ENCODE data around the gene PBXIP1. TPM values are rescaled to one million over a fixed set of nuclear protein-coding genes. Genes with fewer than 3 reads are reported as not detected.

The PBXIP1 gene
- total RNA-seq, 4 donors from 2014 or later, result 11.1 to 51.1 (median 29.3) TPM

DNA sequence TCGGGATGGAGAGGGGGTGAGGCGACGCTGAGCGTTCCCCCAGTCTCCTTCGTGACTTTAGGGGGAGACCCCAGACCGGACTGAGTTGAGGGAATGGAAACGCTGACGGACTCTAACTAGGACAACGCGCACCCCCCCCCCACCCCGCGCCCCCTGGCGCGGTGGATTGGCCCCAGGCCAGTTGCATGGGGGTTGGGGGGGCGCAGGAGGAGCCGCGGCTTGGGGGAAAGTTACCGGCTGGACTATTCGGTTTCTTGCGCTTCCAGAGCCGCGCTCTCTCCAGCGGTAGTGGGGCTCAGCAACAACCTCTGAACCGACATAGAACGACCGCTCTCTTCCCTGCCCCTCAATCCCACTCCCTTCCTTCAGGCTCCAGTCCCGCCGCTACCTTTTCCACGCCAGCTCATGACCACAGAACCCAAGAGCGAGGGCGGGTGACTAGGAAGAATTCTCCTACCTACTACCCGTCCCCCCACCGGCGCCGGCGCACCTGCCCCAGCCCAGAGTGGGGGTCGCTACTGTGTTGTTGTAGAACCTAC, 47.4 kb upstream of the PBXIP1 start:
- peak overlapping the region; percentile 97 to 99 (median 98) for H3K27ac ChIP-seq
- H3K27me3 ChIP-seq, result no peaks in the 10 kb centered on the region
- TF ChIP-seq, protein P1, sequence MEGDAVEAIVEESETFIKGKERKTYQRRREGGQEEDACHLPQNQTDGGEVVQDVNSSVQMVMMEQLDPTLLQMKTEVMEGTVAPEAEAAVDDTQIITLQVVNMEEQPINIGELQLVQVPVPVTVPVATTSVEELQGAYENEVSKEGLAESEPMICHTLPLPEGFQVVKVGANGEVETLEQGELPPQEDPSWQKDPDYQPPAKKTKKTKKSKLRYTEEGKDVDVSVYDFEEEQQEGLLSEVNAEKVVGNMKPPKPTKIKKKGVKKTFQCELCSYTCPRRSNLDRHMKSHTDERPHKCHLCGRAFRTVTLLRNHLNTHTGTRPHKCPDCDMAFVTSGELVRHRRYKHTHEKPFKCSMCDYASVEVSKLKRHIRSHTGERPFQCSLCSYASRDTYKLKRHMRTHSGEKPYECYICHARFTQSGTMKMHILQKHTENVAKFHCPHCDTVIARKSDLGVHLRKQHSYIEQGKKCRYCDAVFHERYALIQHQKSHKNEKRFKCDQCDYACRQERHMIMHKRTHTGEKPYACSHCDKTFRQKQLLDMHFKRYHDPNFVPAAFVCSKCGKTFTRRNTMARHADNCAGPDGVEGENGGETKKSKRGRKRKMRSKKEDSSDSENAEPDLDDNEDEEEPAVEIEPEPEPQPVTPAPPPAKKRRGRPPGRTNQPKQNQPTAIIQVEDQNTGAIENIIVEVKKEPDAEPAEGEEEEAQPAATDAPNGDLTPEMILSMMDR (IDR thresholded peaks at IDR 0.05), result no peak
- no peak for TF ChIP-seq POLR2A (IDR thresholded peaks at IDR 0.05)
- H3K4me1 ChIP-seq, result peaks cover 54 to 69% (median 61%) of the 10 kb centered on the region in 3 donors
- intact Hi-C loops (cut with DNase I), result no loop called here
- DNase-seq, result no peak
- H3K9me3 ChIP-seq, result no peaks in the 10 kb centered on the region
- 0 to 1% methylated on average over 14 to 19 of the region's 37 CpGs for WGBS, 2 donors
- peaks cover 0 to 7% (median 0%) of the 10 kb centered on the region in 3 donors for H3K36me3 ChIP-seq
- peak overlapping the region; percentile 77 to 96 (median 86) for H3K4me3 ChIP-seq

DNA sequence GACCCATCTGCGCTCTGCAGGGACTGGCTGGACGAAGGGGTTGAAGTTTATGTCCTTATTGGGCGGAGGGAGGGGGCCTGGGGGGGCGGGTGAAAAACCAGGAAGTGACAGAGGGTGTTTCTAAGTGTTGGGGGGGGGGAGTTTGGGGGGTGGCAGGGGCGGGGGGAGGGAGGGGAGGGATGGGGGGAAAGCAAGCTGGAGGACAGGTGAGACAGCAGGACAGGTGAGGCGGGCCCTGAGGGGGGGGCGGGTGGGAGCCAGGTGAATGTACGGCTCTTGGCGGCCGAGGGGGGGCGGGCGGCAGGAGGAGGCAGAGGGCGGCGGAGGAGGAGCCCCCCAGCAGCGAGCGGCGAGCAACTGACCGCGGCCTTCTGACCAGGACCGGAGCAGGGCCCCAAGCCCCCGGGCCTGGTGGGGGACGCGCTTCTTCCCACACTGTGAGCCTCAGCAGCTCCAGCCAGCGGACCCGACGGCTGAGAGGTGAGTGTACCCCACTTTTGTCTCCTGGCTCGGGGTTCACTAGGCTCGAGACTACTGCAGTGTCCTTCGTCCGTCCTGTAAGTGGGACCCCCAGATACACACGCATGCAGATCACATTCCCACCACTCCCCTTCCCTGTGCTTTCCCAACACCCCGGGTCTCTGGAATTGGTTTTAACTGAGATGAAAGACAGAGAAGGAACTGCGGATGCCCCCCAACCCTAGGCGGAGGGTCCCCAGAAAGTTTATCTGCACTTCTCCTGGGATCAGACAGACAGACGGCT, 46.7 kb upstream of the PBXIP1 start, which contains the start of gene ZBTB7B:
Gene ZBTB7B (plus strand): TSS at position 339 of the 763 bp plus-strand sequence. CDS start 11,859 bp downstream, outside the sequence.
- no peak for DNase-seq
- Histone ChIP-seq H3K4me1 (peaks cover 51 to 69% (median 61%) of the 10 kb centered on the region in 3 donors), H3K27ac (peak within 1 kb of the TSS; percentile 97 to 99 (median 98)), H3K4me3 (peak within 1 kb of the TSS; percentile 77 to 96 (median 86)), H3K27me3 (no peaks in the 10 kb centered on the region), H3K36me3 (peaks cover 0 to 7% (median 0%) of the 10 kb centered on the region in 3 donors), H3K9me3 (no peaks in the 10 kb centered on the region)
- WGBS, 2 donors, result 0% methylated on average over 6 to 11 of the region's 35 CpGs
- intact Hi-C loops (cut with DNase I), result no loop called here
- TF ChIP-seq POLR2A (IDR thresholded peaks at IDR 0.05), result peak in 1 of 4 donors; percentile 36
- TF ChIP-seq, protein P1 (IDR thresholded peaks at IDR 0.05), result peak in 1 of 6 experiments; percentile 5

DNA sequence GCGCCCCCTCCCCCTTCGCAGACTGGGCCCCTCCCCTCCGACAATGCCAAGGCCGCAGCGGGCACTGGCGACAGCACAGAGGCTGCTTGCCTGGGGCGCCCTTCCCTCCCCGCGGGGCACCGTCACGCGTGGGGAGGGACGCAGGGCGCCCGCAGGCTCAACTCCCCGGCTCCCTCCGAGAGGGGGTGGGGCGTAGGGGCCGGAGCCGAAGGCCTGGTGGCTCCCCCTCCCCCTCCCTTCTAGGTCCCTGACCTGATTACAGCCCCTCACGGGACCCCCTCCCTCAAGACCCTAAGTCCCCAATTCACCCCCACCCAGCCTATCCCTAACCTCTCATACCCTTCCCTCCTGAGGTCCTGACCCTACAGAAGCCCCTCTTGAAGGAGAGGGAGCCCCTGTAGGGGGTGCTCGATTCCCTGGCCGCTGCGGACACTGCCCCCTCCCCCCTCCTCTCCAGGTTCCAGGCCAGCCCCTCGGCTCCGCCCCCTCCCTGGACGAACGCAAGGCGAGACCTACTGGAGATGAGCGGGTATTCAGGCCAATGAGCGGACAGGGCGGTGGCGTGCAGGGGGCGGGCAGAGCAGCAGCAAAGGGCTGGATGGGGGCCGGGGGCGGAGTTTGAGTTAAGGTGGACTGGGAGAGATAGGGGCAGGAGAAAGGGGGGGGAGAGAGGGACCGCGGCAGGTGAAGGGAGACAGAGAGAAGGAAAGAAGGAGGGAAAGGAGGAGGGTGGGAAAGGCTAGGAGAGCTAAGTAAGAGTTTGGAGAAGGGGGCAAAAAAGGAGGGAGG, 46.0 kb upstream of the PBXIP1 start:
- Histone ChIP-seq H3K4me1 (peaks cover 43 to 61% (median 53%) of the 10 kb centered on the region in 3 donors), H3K36me3 (peaks cover 0 to 7% (median 0%) of the 10 kb centered on the region in 3 donors), H3K9me3 (no peaks in the 10 kb centered on the region), H3K27me3 (no peaks in the 10 kb centered on the region), H3K27ac (peak overlapping the region; percentile 97 to 99 (median 98)), H3K4me3 (peak overlapping the region; percentile 77 to 96 (median 86))
- peak; percentile 96 for DNase-seq
- WGBS, 2 donors, result 0 to 3% methylated on average over 4 to 6 of the region's 38 CpGs
- intact Hi-C loops (cut with DNase I), result no loop called here
- TF ChIP-seq, protein P1 (IDR thresholded peaks at IDR 0.05), result peak in 3 of 6 experiments; percentile 14 to 28 (median 16)
- peak in 3 of 4 donors; percentile 3 to 85 (median 48) for TF ChIP-seq POLR2A (IDR thresholded peaks at IDR 0.05)

DNA sequence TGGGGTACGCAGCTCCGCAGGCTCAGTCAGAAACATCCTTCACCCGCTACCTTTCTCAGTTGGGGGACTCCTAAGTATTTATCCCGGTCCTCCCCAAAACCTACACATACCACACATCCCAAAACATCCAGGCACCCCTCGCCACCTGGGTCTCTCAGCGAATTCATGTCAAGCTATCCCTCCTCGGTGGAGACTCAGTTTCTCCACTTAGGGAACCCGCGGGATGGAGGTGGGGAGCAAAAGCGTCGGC, 45.5 kb upstream of the PBXIP1 start:
- 0% methylated on average over 4 to 6 of the region's 11 CpGs for WGBS, 2 donors
- Histone ChIP-seq H3K36me3 (peaks cover 0 to 6% (median 0%) of the 10 kb centered on the region in 3 donors), H3K27me3 (no peaks in the 10 kb centered on the region), H3K4me1 (peaks cover 38 to 56% (median 48%) of the 10 kb centered on the region in 3 donors), H3K9me3 (no peaks in the 10 kb centered on the region), H3K4me3 (peak overlapping the region; percentile 77 to 96 (median 86)), H3K27ac (peak overlapping the region; percentile 97 to 99 (median 98))
- no peak for DNase-seq
- intact Hi-C loops (cut with DNase I), result no loop called here
- TF ChIP-seq, protein P1 (IDR thresholded peaks at IDR 0.05), result no peak
- TF ChIP-seq POLR2A (IDR thresholded peaks at IDR 0.05), result no peak
